GM23248 (cell line): ENCODE measurements around the gene DMRTC2.

Experiments
- EZH2 ChIP-seq: fragments of 200-600 bp; sonication (generic); IDR thresholded peaks from 2 replicates; pipeline ENCODE4 v1.6.1; 2018; ENCODE audit warnings: antibody characterized with exemption, mild to moderate bottlenecking; ENCODE audit not compliant: insufficient read depth, poor library complexity, severe bottlenecking
- EZH2phosphoT487 ChIP-seq: fragments of 200-600 bp; sonication (generic); IDR thresholded peaks from 2 replicates; pipeline ENCODE4 v1.6.1; 2018; ENCODE audit warnings: antibody characterized with exemption, moderate library complexity, mild to moderate bottlenecking, low read depth; ENCODE audit not compliant: insufficient read depth

- no peak for TF ChIP-seq EZH2phosphoT487
- no peak for TF ChIP-seq EZH2
Measured at GRCh38 chr19:41862445-41862986, 17.7 kb downstream of the DMRTC2 start.
